HCT116 (cell line): ENCODE measurements around the gene HDAC10. TPM values are rescaled to one million over a fixed set of nuclear protein-coding genes. Genes with fewer than 3 reads are reported as not detected.
A peak's percentile ranks its signal among the peaks of the same experiment; 100 is the strongest.

Source experiments
- ATAC-seq: fragments of 200-7000 bp; cut with Tn5 transposase; 2 replicates; pipeline ENCODE4 v1.9.1; 2020; ENCODE audit warnings: mild to moderate bottlenecking, moderate library complexity
- BruUV-seq: library from RNA; stranded (reverse); fragments of 400-500 nt; replicated peaks from 2 replicates; lab custom pipeline; 2021; lab: Mats Ljungman, UMichigan
- CTCF ChIA-PET: fragments of 300-600 bp; sonication (Branson Sonifier 250); formaldehyde crosslinking; loops from one replicate; lab custom pipeline; 2021; ENCODE audit warnings: antibody characterized with exemption; lab: Charles Lee
- POLR2A ChIA-PET: fragments of 300-600, 350-600 bp; sonication (Branson Sonifier 250); formaldehyde crosslinking; loops from one replicate; lab custom pipeline; 2021; ENCODE audit warnings: antibody characterized with exemption; lab: Charles Lee
- RAD21 ChIA-PET, 2 experiments: fragments of 300-600 bp; sonication (Branson Sonifier 250); formaldehyde crosslinking; loops; one replicate each; lab custom pipeline; 2023; ENCODE audit warnings: low total read pairs in 2 of 2; ENCODE audit not compliant: uncharacterized antibody in 2 of 2, unreplicated experiment in 2 of 2, low non-redundant PET in 1 of 2; lab: Charles Lee
- DNase-seq: peaks from one replicate; pipeline ENCODE4 v3.0.0-alpha.2; 2010; ENCODE audit warnings: low read depth, low spot score
- H2AFZ ChIP-seq: fragments of 200-600 bp; shearing (Covaris generic), sonication (generic); 2 replicates; pipeline ENCODE4 v1.6.1; 2017; ENCODE audit warnings: low read depth, mixed run types, mixed read lengths, antibody characterized with exemption, low read length; ENCODE audit not compliant: poor library complexity, severe bottlenecking
- H3K27ac ChIP-seq: 2 replicates; pipeline ENCODE4 v1.5.1; 2012; ENCODE audit warnings: low read depth, low read length
- H3K27me3 ChIP-seq: fragments of 200-600 bp; sonication (generic); 2 replicates; pipeline ENCODE4 v1.6.1; 2016; ENCODE audit warnings: mixed run types, low read length, mixed read lengths; ENCODE audit not compliant: insufficient read depth
- H3K36me3 ChIP-seq, 2 experiments: fragments of 200-500 bp in 1 of 2; fragments of 200-600 bp in 1 of 2; sonication (Bioruptor generic) in 1 of 2; sonication (generic) in 1 of 2; 2 replicates each; pipeline versions ENCODE4 v1.5.1 to v1.6.1; 2014 to 2016; ENCODE audit warnings: low read length in 2 of 2, inconsistent platforms in 1 of 2, mixed read lengths in 1 of 2, mixed run types in 1 of 2; ENCODE audit not compliant: insufficient read depth in 2 of 2, control insufficient read depth in 1 of 2
- H3K4me1 ChIP-seq, 2 experiments: fragments of 200-600 bp in 1 of 2; sonication (generic) in 1 of 2; 2 replicates each; pipeline versions ENCODE4 v1.5.1 to v1.6.1; 2012 to 2017; ENCODE audit warnings: low read length in 2 of 2, inconsistent platforms in 1 of 2, mild to moderate bottlenecking in 1 of 2, mixed read lengths in 1 of 2, mixed run types in 1 of 2, moderate library complexity in 1 of 2; ENCODE audit not compliant: insufficient read depth in 2 of 2, control insufficient read depth in 1 of 2
- H3K4me2 ChIP-seq: fragments of 200-600 bp; sonication (generic); 2 replicates; pipeline ENCODE4 v1.6.1; 2017; ENCODE audit warnings: mixed run types, low read length, mixed read lengths
- H3K4me3 ChIP-seq, 2 experiments: fragments of 200-600 bp in 1 of 2; sonication (generic) in 1 of 2; replicated peaks in 1 of 2; 2 replicates each; pipeline ENCODE4 v1.5.1; 2011 to 2016; ENCODE audit warnings: low read length in 2 of 2, control low read depth in 1 of 2, low read depth in 1 of 2, mild to moderate bottlenecking in 1 of 2, mixed read lengths in 1 of 2, mixed run types in 1 of 2
- H3K79me2 ChIP-seq: fragments of 200-600 bp; sonication (generic); 2 replicates; pipeline ENCODE4 v1.6.1; 2017; ENCODE audit warnings: mild to moderate bottlenecking, mixed run types, low read length, moderate library complexity, mixed read lengths; ENCODE audit not compliant: insufficient read depth
- H3K9ac ChIP-seq: fragments of 200-600 bp; sonication (generic); 2 replicates; pipeline ENCODE4 v1.6.1; 2016; ENCODE audit warnings: low read length, mixed read lengths
- H3K9me2 ChIP-seq: fragments of 200-600 bp; sonication (generic), shearing (Covaris generic); 2 replicates; pipeline ENCODE4 v1.6.1; 2017; ENCODE audit warnings: mixed run types, mild to moderate bottlenecking, moderate library complexity; ENCODE audit not compliant: insufficient read depth
- H3K9me3 ChIP-seq, 2 experiments: fragments of 200-500 bp in 1 of 2; fragments of 200-600 bp in 1 of 2; sonication (Bioruptor generic) in 1 of 2; sonication (generic) in 1 of 2; 2 replicates each; pipeline ENCODE4 v1.6.1; 2014 to 2017; ENCODE audit warnings: low read length in 2 of 2, mixed read lengths in 2 of 2, inconsistent platforms in 1 of 2, low read depth in 1 of 2, mild to moderate bottlenecking in 1 of 2, mixed run types in 1 of 2, moderate library complexity in 1 of 2; ENCODE audit not compliant: control insufficient read depth in 1 of 2, insufficient read depth in 1 of 2
- H4K20me1 ChIP-seq: fragments of 200-600 bp; sonication (generic), shearing (Covaris generic); 2 replicates; pipeline ENCODE4 v1.6.1; 2017; ENCODE audit warnings: mixed run types, mild to moderate bottlenecking, moderate library complexity; ENCODE audit not compliant: insufficient read depth
- FOSL1 ChIP-seq: IDR thresholded peaks from 2 replicates; pipeline ENCODE4 v1.6.1; 2012; ENCODE audit warnings: low read depth
- MAX ChIP-seq: IDR thresholded peaks from 2 replicates; pipeline ENCODE4 v1.6.1; 2012
- POLR2A ChIP-seq: IDR thresholded peaks from 2 replicates; pipeline ENCODE4 v1.7.0; 2011; ENCODE audit warnings: borderline replicate concordance; ENCODE audit not compliant: insufficient read depth, insufficient read length; ENCODE audit errors: extremely low read depth
- RAD21 ChIP-seq: IDR thresholded peaks from 2 replicates; pipeline ENCODE4 v1.6.1; 2012; ENCODE audit warnings: low read depth, mild to moderate bottlenecking
- SP1 ChIP-seq: IDR thresholded peaks from 2 replicates; pipeline ENCODE4 v1.6.1; 2012; ENCODE audit warnings: low read depth
- YY1 ChIP-seq: IDR thresholded peaks from 2 replicates; pipeline ENCODE4 v1.6.1; 2011; ENCODE audit warnings: low read length, low read depth, moderate library complexity, mild to moderate bottlenecking; ENCODE audit not compliant: insufficient replicate concordance; ENCODE audit errors: extremely low read depth
- ZFX ChIP-seq: fragments of 450-650 bp; IDR thresholded peaks from 2 replicates; pipeline ENCODE4 v1.6.1; 2017
- ZNF274 ChIP-seq: fragments of 200-500 bp; sonication (Bioruptor generic); IDR thresholded peaks from 2 replicates; pipeline ENCODE4 v1.6.1; 2014; ENCODE audit warnings: mild to moderate bottlenecking, low read depth, low read length, inconsistent platforms
- intact Hi-C: fragments of 100-400 bp; cut with micrococcal nuclease; formaldehyde crosslinking; loops from 2 replicates; pipeline ENCODE4 v1.10.0; 2022
- total RNA-seq: library from RNA; stranded (reverse); gene quantifications from one replicate; pipeline ENCODE4 v1.2.1, GENCODE V29; 2021; ENCODE audit not compliant: unreplicated experiment

The HDAC10 gene
- total RNA-seq, 1 experiment from 2014 or later: 67.5 TPM

GRCh38 chr22:50202130-50202666 lies 48.9 kb downstream of the HDAC10 start:
- no peak for ATAC-seq
- TF ChIP-seq ZNF274 (no peak), MAX (no peak), FOSL1 (no peak), POLR2A (no peak), YY1 (no peak), ZFX (no peak), RAD21 (no peak)
- TF ChIP-seq, all 23 proteins: peak for 0
- H3K9ac ChIP-seq: peak overlapping the region; percentile 67
- no peaks in the 10 kb centered on the region for H3K27me3 ChIP-seq
- H3K4me2 ChIP-seq: peak overlapping the region; percentile 95
- peaks cover 10% of the 10 kb centered on the region for H3K79me2 ChIP-seq
- peaks cover 9 to 31% of the 10 kb centered on the region in 2 experiments for H3K4me1 ChIP-seq
- ChIA-PET POLR2A (no interaction called here), CTCF (no interaction called here), RAD21 (no interaction called here)
- H2AFZ ChIP-seq: no peak overlapping the region
- BruUV-seq: no TSS peak
- DNase-seq: no peak
- H3K4me3 ChIP-seq: peak overlapping the region; percentile 61 to 65
- intact Hi-C loops: loop anchor here (10.0 kb wide), 1 partner anchor 267 kb away; no protein-coding TSS in a partner anchor
- peaks cover 2 to 8% of the 10 kb centered on the region in 2 experiments; a peak in 2 of 4 replicates for H3K36me3 ChIP-seq
- H4K20me1 ChIP-seq: no peaks in the 10 kb centered on the region
- H3K27ac ChIP-seq: no peak overlapping the region; the same call in 1 of the 2 replicates
- H3K9me2 ChIP-seq: no peaks in the 10 kb centered on the region
- H3K9me3 ChIP-seq: peaks cover 0 to 8% of the 10 kb centered on the region in 2 experiments; a peak in 1 of 4 replicates

GRCh38 chr22:50201191-50202129 lies 49.6 kb downstream of the HDAC10 start:
- intact Hi-C loops: loop anchor here (10.0 kb wide), 1 partner anchor 267 kb away; no protein-coding TSS in a partner anchor
- peak overlapping the region; percentile 67 for H3K9ac ChIP-seq
- H3K4me1 ChIP-seq: peaks cover 9 to 24% of the 10 kb centered on the region in 2 experiments; a peak in 3 of 4 replicates
- H4K20me1 ChIP-seq: no peaks in the 10 kb centered on the region
- no peaks in the 10 kb centered on the region for H3K9me2 ChIP-seq
- BruUV-seq: no TSS peak
- ChIA-PET POLR2A (no interaction called here), RAD21 (no interaction called here), CTCF (no interaction called here)
- peaks cover 0 to 12% of the 10 kb centered on the region in 2 experiments; a peak in 2 of 4 replicates for H3K36me3 ChIP-seq
- H3K4me2 ChIP-seq: peak overlapping the region; percentile 95
- H2AFZ ChIP-seq: no peak overlapping the region
- peak overlapping the region; percentile 61 to 65 for H3K4me3 ChIP-seq
- DNase-seq (no peak), ATAC-seq (peak; percentile 29)
- peak overlapping the region; percentile 93 for H3K27ac ChIP-seq
- peaks cover 0 to 8% of the 10 kb centered on the region in 2 experiments; a peak in 1 of 4 replicates for H3K9me3 ChIP-seq
- peaks cover 10% of the 10 kb centered on the region for H3K79me2 ChIP-seq
- TF ChIP-seq ZFX (peak; percentile 97), MAX (0 out of 2 replicates have a peak, but pooled peaks have one; percentile 27), SP1 (no peak)
- H3K27me3 ChIP-seq: no peaks in the 10 kb centered on the region
